GM21825 (cell line): Measurements from ENCODE around the gene DOK3.

Experiments
- ATAC-seq: cut with Tn5 transposase; IDR thresholded peaks from one replicate; pipeline ENCODE4 v1.9.1; 2021; ENCODE audit warnings: mild to moderate bottlenecking, moderate library complexity; ENCODE audit not compliant: unreplicated experiment

Gene DOK3

DNA sequence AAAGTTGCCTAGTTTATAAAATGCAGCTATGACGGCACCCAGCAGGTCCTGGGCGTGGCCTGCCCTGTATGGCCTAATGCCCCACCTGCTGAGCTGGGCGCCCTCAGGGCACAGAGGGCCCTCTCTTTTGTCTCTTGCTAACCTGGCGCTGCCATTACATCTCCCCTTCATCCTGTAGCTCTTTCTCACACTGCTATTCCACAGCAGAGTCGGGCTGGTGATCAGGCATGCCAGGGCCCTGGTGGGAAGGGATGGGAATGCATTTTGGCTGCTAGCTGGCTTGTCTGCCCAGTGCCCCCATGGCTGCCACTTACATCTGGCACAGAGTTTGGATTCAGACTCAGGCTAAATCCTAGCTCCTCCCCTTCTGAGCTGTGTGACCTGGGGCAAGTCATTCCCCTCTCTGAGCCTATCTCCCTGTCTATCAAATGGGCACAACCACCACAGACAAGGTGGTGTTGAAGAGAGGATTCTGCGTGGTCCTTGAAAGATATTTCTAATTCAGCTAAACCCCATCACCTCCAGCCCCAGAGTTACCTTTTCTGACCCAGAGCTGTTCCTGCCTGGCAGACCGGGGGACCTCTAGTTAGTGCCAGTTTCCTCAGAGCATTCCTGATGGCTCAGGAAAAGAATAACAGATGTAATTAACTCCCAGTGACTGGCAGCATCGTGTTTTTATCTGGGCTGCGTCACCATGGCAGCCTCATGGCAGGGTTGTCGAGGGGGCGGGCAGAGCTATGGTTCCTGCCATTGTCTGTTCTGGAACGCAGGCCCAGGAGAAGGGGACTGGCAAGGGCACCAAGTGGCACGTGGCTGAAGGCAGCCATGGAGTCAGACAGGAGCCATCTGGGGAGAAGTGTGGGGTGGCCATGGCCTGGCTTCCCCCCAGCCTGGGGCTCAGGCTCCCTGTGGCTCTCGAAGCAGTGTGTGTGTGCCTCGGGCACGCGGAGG lies 56.7 kb downstream of the DOK3 start:
- ATAC-seq: no peak
